Measurements from ENCODE around the gene CD8B2. TPM values are rescaled to one million over a fixed set of nuclear protein-coding genes. Genes with fewer than 3 reads are reported as not detected.
"Not testable (repeated sequence)": the region's sequence is repeated elsewhere in the genome, so short reads cannot be mapped to it uniquely, and the experiment has no call there.

CD8B2 gene
- total RNA-seq, 2 donors from 2014 or later = not detected

DNA sequence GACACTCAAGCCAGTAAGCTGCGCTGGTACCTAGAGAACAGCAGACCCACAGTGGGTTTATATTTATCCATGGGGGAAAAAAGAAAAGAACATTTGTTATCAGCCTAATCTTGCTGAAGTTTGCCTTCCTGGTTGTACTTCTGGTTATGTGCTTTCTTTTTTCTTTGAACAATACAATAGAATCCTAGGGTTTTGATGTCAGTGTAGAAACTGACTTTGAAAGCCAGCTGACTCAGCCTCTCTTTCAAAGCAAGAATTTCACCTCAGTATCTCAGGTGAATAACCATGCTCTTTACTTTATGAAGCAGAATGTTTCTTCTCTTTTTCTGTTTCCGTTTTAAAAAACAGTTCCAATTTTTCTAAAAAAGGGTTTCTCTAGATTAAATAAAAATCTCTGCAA is 78.4 kb downstream of the CD8B2 start:
- Mint-ChIP-seq H3K4me3 (no peak overlapping the region), H3K27ac (peak overlapping the region; percentile 45), H3K4me1 (peaks cover 6% of the 10 kb centered on the region), H3K36me3 (ENCODE audit: low read depth) (no peaks in the 10 kb centered on the region), H3K27me3 (peaks cover 68% of the 10 kb centered on the region)
- ATAC-seq (no peak), DNase-seq (no peak)
- H3K9me3 ChIP-seq (ENCODE audit: control insufficient read depth, low read length, poor library complexity, severe bottlenecking) = no peaks in the 10 kb centered on the region

DNA sequence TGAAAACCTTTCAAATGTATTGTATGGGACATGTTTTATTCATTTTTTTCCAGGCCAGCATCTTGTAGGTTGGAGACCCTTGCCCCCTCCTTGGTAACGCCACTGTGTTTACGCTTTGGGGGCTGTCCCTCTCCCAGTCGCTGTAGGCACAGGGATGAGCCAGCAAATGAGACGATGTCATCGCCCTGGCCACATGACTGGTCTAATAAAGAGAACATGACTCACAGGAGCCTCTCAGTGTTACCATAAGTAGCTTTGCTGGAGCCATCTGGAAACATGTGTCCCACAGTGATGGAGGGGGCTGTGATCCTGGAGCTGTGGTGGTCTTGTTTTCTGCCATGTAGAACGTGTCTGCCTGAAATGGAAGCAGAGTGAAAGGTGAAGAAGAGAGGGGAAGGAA is 78.9 kb downstream of the CD8B2 start:
- peaks cover 73% of the 10 kb centered on the region for H3K27me3 Mint-ChIP-seq
- no peak overlapping the region for H3K4me3 Mint-ChIP-seq
- no peaks in the 10 kb centered on the region for H3K9me3 ChIP-seq (ENCODE audit: control insufficient read depth, low read length, poor library complexity, severe bottlenecking)
- ATAC-seq (no peak), DNase-seq (no peak)
- peak overlapping the region; percentile 45 for H3K27ac Mint-ChIP-seq
- H3K36me3 Mint-ChIP-seq (ENCODE audit: low read depth) = no peaks in the 10 kb centered on the region
- H3K4me1 Mint-ChIP-seq = peaks cover 6% of the 10 kb centered on the region

DNA sequence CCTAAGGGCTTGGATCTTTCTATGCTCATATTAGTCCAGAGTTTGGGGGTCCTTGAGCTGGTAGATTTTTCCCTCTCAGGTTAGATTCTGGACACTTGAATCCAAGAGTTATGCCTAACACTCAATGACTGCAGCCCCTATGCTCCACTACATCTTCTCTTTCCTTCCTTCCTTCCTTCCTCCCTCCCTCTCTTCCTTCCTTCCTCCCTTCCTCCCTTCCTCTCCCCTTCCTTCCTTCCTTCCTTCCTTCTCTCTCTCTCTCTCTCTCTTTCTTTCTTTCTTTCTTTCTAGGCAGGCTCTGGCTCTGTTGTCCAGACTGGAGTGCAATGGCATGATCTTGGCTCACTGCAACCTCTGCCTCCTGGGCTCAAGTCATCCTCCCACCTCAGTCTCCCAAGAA is 79.3 kb downstream of the CD8B2 start:
- not testable (repeated sequence) for H3K36me3 Mint-ChIP-seq (ENCODE audit: low read depth); ATAC-seq; H3K9me3 ChIP-seq (ENCODE audit: control insufficient read depth, low read length, poor library complexity, severe bottlenecking); H3K4me1 Mint-ChIP-seq; H3K4me3 Mint-ChIP-seq; DNase-seq; H3K27ac Mint-ChIP-seq
- H3K27me3 Mint-ChIP-seq = peaks cover 77% of the 10 kb centered on the region

GRCh38 chr2:106570316-106570715 is 83.2 kb downstream of the CD8B2 start:
- Mint-ChIP-seq H3K4me1 (peaks cover 7% of the 10 kb centered on the region), H3K36me3 (ENCODE audit: low read depth) (no peaks in the 10 kb centered on the region), H3K27me3 (peaks cover 55% of the 10 kb centered on the region), H3K27ac (no peak overlapping the region), H3K4me3 (no peak overlapping the region)
- DNase-seq (no peak), ATAC-seq (no peak)
- H3K9me3 ChIP-seq (ENCODE audit: control insufficient read depth, low read length, poor library complexity, severe bottlenecking) = no peaks in the 10 kb centered on the region

Other genes with a start within 250 kb of the CD8B2 start
- gene RGPD3, start 19.0 kb upstream of the CD8B2 start, total RNA-seq = under 1 TPM; 0.21 to 0.37 TPM

Measured in T-helper 17 cell (primary cell).